Small intestine (tissue), 16 donors: Measurements from ENCODE around the gene THBS4. TPM values are rescaled to one million over a fixed set of nuclear protein-coding genes. Genes with fewer than 3 reads are reported as not detected.

Experiments
- DNase-seq, 2 donors: peaks; one replicate each; pipeline versions ENCODE4 v3.0.0 to v3.0.0-alpha.2; 2013
- FAIRE-seq: peaks from 2 replicates; lab custom pipeline; 2012; peaks lifted over from hg19 to GRCh38; lab: Jason Lieb, UNC
- H3K27ac ChIP-seq, 3 donors: one replicate each; pipeline ENCODE4 v1.5.1; 2013; ENCODE audit warnings: low read length in 2 of 3, mild to moderate bottlenecking in 2 of 3, control low read depth in 1 of 3, inconsistent platforms in 1 of 3, low read depth in 1 of 3, moderate library complexity in 1 of 3
- H3K27me3 ChIP-seq, 3 donors: one replicate each; pipeline ENCODE4 v1.6.1; 2013; ENCODE audit warnings: low read length in 3 of 3, inconsistent platforms in 1 of 3; ENCODE audit not compliant: control insufficient read depth in 3 of 3, insufficient read depth in 3 of 3
- H3K36me3 ChIP-seq, 3 donors: one replicate each; pipeline ENCODE4 v1.6.1; 2013; ENCODE audit warnings: low read length in 3 of 3, inconsistent platforms in 1 of 3, low read depth in 1 of 3, mild to moderate bottlenecking in 1 of 3, moderate library complexity in 1 of 3; ENCODE audit not compliant: control insufficient read depth in 3 of 3, insufficient read depth in 2 of 3
- H3K4me1 ChIP-seq, 3 donors: one replicate each; pipeline ENCODE4 v1.6.1; 2013; ENCODE audit warnings: low read length in 2 of 3, inconsistent platforms in 1 of 3, low read depth in 1 of 3, mild to moderate bottlenecking in 1 of 3, moderate library complexity in 1 of 3; ENCODE audit not compliant: control insufficient read depth in 3 of 3, insufficient read depth in 2 of 3
- H3K4me3 ChIP-seq, 3 donors: one replicate each; pipeline ENCODE4 v1.5.1; 2013; ENCODE audit warnings: low read length in 3 of 3, control low read depth in 1 of 3, inconsistent platforms in 1 of 3, low read depth in 1 of 3, mild to moderate bottlenecking in 1 of 3, moderate library complexity in 1 of 3
- H3K9me3 ChIP-seq, 2 donors: one replicate each; pipeline ENCODE4 v1.6.1; 2013; ENCODE audit warnings: low read depth in 1 of 2, low read length in 1 of 2; ENCODE audit not compliant: control insufficient read depth in 2 of 2, insufficient read depth in 1 of 2
- WGBS, 3 donors: extraction: QIAGEN DNeasy Blood & Tissue Kit; methylation state at CpG; one replicate each; pipeline ENCODE4 v1.1.7; 2013; 5-methylcytosine and 5-hydroxymethylcytosine counted together
- long read RNA-seq, 10 donors: transcript quantifications; one replicate each; lab custom pipeline, GENCODE V29; 2026
- polyA plus RNA-seq, 4 donors: library from polyadenylated mRNA; stranded (reverse) in 3 of 4; unstranded in 1 of 4; fragments of 200-250 nt in 3 of 4; fragments of 120-200 nt in 1 of 4; gene quantifications; one replicate each; pipeline versions ENCODE4 v1.2.1 to v1.2.3, GENCODE V29; 2013
- donor health status: healthy with polysubstance abuse.
- donor health status: control.
- donor health status: control.
- donor health status: Bipolar disorder and iron deficiency.
- donor health status: healthy.

THBS4 gene
- 1 to 10 TPM in 3 of 4 donors, not detected in 1; 1.2 to 3.3 (median 1.4) TPM for polyA plus RNA-seq
- long read RNA-seq, donor 1: 0 reads
- long read RNA-seq, donor 2: 0 reads
- long read RNA-seq, donor 3: 0 reads
- long read RNA-seq, donor 4: 0 reads
- long read RNA-seq, donor 5: 0 reads
- long read RNA-seq, donor 6: 0 reads
- long read RNA-seq, donor 7, transcript THBS4-201 (22 exons, 3,222 nt): major isoform, 6 of 6 reads
- long read RNA-seq, donor 7, partial matches to known transcripts: 0 of 6 reads
- long read RNA-seq, donor 7, other reads (novel, unspliced or antisense): 0 of 6 reads
- long read RNA-seq, donor 8, partial matches to known transcripts: 0 of 5 reads
- long read RNA-seq, donor 8, other reads (novel, unspliced or antisense): 0 of 5 reads
- long read RNA-seq, donor 9: 0 reads
- long read RNA-seq, donor 10, partial matches to known transcripts: 0 of 1 reads
- long read RNA-seq, donor 10, other reads (novel, unspliced or antisense): 0 of 1 reads

- peak within 1 kb of the TSS in 1 of 3 donors; percentile 27 for H3K4me3 ChIP-seq
- H3K9me3 ChIP-seq: no peaks in the 10 kb centered on the region
- H3K4me1 ChIP-seq: no peaks in the 10 kb centered on the region
- DNase-seq (peak in 1 of 2 donors; percentile 21), FAIRE-seq (no peak)
- H3K27ac ChIP-seq: no peak within 1 kb of the TSS
- H3K36me3 ChIP-seq: no peaks in the 10 kb centered on the region
- WGBS, 3 donors: 5 to 8% (median 5%) methylated on average over 41 to 76 of the region's 76 CpGs
- peaks cover 0 to 46% (median 17%) of the 10 kb centered on the region in 3 donors for H3K27me3 ChIP-seq
Observed at GRCh38 chr5:80034962-80035821, at the start of gene THBS4. Gene THBS4 (plus strand): TSS chr5:80035348. CDS start chr5:80035538, 190 bp downstream.

DNA sequence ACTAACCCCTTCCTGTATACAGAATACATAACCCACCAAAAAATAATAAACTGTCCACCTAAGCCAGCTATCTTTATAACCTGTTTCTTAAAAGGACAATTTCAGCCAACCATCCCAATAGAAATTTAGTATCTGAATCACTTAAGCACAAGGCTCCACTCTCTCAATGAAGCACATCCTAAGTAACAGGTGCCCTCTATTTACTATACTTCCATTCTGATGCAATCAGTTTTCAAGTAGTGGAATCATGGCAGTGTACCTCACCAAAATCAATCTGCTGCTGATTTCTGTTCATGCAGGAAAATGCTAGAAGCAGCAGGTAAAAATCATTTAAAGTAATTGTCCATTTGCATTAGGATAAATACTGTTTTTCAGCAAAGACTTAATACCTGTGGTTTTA lies 48.9 kb upstream of the THBS4 start:
- H3K36me3 ChIP-seq: peaks cover 0 to 8% (median 7%) of the 10 kb centered on the region in 3 donors
- no peaks in the 10 kb centered on the region for H3K27me3 ChIP-seq
- no peak overlapping the region for H3K27ac ChIP-seq
- H3K9me3 ChIP-seq: no peaks in the 10 kb centered on the region
- peaks cover 0 to 1% (median 0%) of the 10 kb centered on the region in 3 donors for H3K4me1 ChIP-seq
- H3K4me3 ChIP-seq: no peak overlapping the region
- FAIRE-seq (no peak), DNase-seq (no peak)

- Histone ChIP-seq H3K4me1 (peaks cover 0 to 5% (median 4%) of the 10 kb centered on the region in 3 donors), H3K9me3 (no peaks in the 10 kb centered on the region), H3K4me3 (peak overlapping the region in 2 of 3 donors; percentile 88 to 99), H3K27ac (peak overlapping the region in 1 of 3 donors; percentile 86), H3K27me3 (no peaks in the 10 kb centered on the region), H3K36me3 (peaks cover 0 to 6% (median 6%) of the 10 kb centered on the region in 3 donors)
- FAIRE-seq (no peak), DNase-seq (peak in 1 of 2 donors; percentile 18)
- 49 to 68% (median 59%) methylated on average over 6 of the region's 6 CpGs for WGBS, 3 donors
Observed at GRCh38 chr5:79990205-79990597, 44.9 kb upstream of the THBS4 start.

DNA sequence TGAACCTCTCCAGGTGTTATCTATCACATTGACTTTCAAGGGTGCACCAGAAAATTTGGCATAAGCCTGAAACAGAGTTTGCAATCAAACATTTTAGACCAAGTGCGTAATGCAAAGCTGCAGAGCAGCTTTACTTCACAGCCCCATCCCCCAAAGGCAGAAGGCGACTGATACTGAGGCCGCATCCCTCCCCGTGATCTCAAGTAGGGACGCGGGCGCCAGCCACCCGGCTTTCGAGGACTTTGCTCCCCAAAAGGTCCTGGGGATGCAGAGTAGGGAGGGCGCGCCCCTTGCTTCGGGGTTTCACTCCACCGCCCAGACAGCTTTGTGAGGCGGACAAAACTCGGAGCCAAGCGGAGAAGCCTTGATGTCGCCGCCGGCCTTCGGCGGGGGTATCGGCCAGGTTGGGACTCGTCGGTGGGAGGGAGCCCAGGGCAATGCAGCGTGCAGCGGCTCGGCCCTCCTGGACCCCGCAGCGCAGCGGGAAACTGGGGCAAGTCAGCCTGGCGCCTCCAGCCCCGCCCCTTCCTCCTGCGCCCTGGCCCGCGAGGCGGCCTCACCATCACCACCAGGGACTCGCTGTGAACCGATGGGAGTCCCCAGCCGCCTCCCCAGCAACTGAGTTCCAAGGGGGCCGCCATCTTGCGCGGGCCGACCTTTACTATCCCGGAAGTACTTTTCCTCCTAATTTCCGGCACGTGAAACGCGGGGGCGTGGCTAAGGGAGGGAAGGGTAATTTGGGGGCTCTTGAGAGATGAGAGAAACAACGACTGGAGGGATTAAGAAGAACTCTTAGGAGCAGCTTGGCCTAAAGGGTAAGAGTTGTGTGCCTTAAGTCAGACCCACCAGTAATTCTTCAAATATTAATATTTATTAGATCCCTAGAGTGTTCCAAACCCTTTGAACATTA lies 44.3 kb upstream of the THBS4 start, which contains the start of gene MTX3:
Gene MTX3 (minus strand): TSS at position 665 of the 910 bp plus-strand sequence. CDS start 24 bp downstream, at position 641.
- Histone ChIP-seq H3K27ac (peak within 1 kb of the TSS; percentile 57 to 87 (median 86)), H3K4me1 (peaks cover 0 to 5% (median 4%) of the 10 kb centered on the region in 3 donors), H3K27me3 (no peaks in the 10 kb centered on the region), H3K36me3 (peaks cover 0 to 6% (median 3%) of the 10 kb centered on the region in 3 donors), H3K9me3 (no peaks in the 10 kb centered on the region), H3K4me3 (peak within 1 kb of the TSS; percentile 77 to 99 (median 88))
- DNase-seq: peak; percentile 83 to 91
- WGBS, 3 donors: 1 to 2% (median 1%) methylated on average over 47 to 50 of the region's 50 CpGs
- FAIRE-seq: no peak

DNA sequence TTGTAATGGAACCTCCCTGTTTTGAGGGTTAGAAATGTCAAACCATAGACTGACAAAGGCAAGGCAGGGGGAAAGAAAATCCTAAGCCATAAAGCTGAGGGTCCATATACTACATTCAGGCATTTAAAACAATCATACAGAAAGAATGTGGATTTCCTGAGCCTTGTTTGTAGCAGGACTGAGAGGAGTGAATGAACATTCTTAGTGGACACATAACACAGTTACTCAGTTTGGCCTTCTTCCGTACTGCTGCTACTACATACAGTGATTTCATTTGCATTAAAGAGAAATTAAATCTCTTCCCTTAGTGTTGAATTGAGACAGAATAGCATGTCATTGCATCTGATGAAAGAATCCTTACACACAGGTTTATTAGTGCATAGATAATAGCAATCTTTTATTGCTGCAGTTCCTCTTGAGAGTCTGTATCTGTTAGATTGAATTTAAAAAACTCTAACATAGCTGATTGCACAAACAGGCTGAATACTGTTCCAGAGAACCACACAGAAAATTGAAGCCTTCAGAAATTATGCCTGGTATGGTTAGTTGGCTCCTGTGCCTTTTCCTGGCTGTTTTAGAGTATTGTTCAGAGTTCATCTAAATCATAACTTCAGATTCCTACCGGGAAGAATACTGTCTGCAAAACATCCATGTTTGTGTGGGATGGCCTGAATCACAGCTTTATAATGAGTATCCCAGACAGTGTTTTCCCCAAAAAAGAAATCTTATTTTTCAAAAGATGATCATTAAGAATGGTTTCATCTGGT lies 42.1 kb upstream of the THBS4 start:
- no peak for DNase-seq
- FAIRE-seq: no peak
- 89 to 93% (median 91%) methylated on average over 2 of the region's 2 CpGs for WGBS, 3 donors
- Histone ChIP-seq H3K36me3 (peaks cover 0 to 3% (median 0%) of the 10 kb centered on the region in 3 donors), H3K4me1 (peaks cover 0 to 5% (median 4%) of the 10 kb centered on the region in 3 donors), H3K4me3 (no peak overlapping the region), H3K27me3 (no peaks in the 10 kb centered on the region), H3K27ac (no peak overlapping the region), H3K9me3 (no peaks in the 10 kb centered on the region)

GRCh38 chr5:79999722-80000121 lies 35.4 kb upstream of the THBS4 start:
- FAIRE-seq (no peak), DNase-seq (no peak)
- Histone ChIP-seq H3K27ac (no peak overlapping the region), H3K4me3 (no peak overlapping the region), H3K27me3 (no peaks in the 10 kb centered on the region), H3K9me3 (no peaks in the 10 kb centered on the region), H3K4me1 (no peaks in the 10 kb centered on the region), H3K36me3 (no peaks in the 10 kb centered on the region)
- 92 to 100% (median 96%) methylated on average over 1 of the region's 1 CpG for WGBS, 3 donors

- H3K4me3 ChIP-seq: no peak overlapping the region
- no peaks in the 10 kb centered on the region for H3K4me1 ChIP-seq
- WGBS, 3 donors: 91 to 96% (median 94%) methylated on average over 1 of the region's 1 CpG
- FAIRE-seq (no peak), DNase-seq (no peak)
- no peaks in the 10 kb centered on the region for H3K9me3 ChIP-seq
- no peaks in the 10 kb centered on the region for H3K27me3 ChIP-seq
- H3K36me3 ChIP-seq: no peaks in the 10 kb centered on the region
- no peak overlapping the region for H3K27ac ChIP-seq
Observed at GRCh38 chr5:80002677-80003076, 32.5 kb upstream of the THBS4 start.
